ENCODE measurements around the gene STK32C.

STK32C gene

GRCh38 chr10:132167976-132168375 lies 139.8 kb downstream of the STK32C start:
- H3K27ac ChIP-seq = no peak overlapping the region
- TF ChIP-seq ZFX (IDR thresholded peaks at IDR 0.05; ENCODE audit: borderline replicate concordance) (no peak), CTCF (IDR thresholded peaks at IDR 0.05) (no peak)

GRCh38 chr10:132167041-132167674 lies 140.6 kb downstream of the STK32C start:
- no peak overlapping the region for H3K27ac ChIP-seq
- no peak for TF ChIP-seq ZFX (IDR thresholded peaks at IDR 0.05; ENCODE audit: borderline replicate concordance)
- no peak for TF ChIP-seq CTCF (IDR thresholded peaks at IDR 0.05)

- TF ChIP-seq ZFX (IDR thresholded peaks at IDR 0.05; ENCODE audit: borderline replicate concordance) (no peak), CTCF (IDR thresholded peaks at IDR 0.05) (no peak)
- H3K27ac ChIP-seq = no peak overlapping the region
Observed at GRCh38 chr10:132166216-132166950, 141.4 kb downstream of the STK32C start.

- no peak for TF ChIP-seq ZFX (IDR thresholded peaks at IDR 0.05; ENCODE audit: borderline replicate concordance)
- no peak for TF ChIP-seq CTCF (IDR thresholded peaks at IDR 0.05)
- no peak overlapping the region for H3K27ac ChIP-seq
Observed at GRCh38 chr10:132165416-132165980, 142.3 kb downstream of the STK32C start.

- TF ChIP-seq CTCF (IDR thresholded peaks at IDR 0.05) = no peak
- no peak for TF ChIP-seq ZFX (IDR thresholded peaks at IDR 0.05; ENCODE audit: borderline replicate concordance)
- H3K27ac ChIP-seq = no peak overlapping the region
Observed at GRCh38 chr10:132164761-132165278, 142.9 kb downstream of the STK32C start.

GRCh38 chr10:132163826-132164515 lies 143.8 kb downstream of the STK32C start:
- no peak overlapping the region for H3K27ac ChIP-seq
- TF ChIP-seq ZFX (IDR thresholded peaks at IDR 0.05; ENCODE audit: borderline replicate concordance) (no peak), CTCF (IDR thresholded peaks at IDR 0.05) (no peak; the same call in none of the 2 replicates)

Data from 22Rv1 (cell line).